Smooth muscle cell (in vitro differentiated cells): ENCODE measurements around the gene RBM10. TPM values are rescaled to one million over a fixed set of nuclear protein-coding genes. Genes with fewer than 3 reads are reported as not detected.
"Not testable (repeated sequence)": the region's sequence is repeated elsewhere in the genome, so short reads cannot be mapped to it uniquely, and the experiment has no call there.

Experiments
- DNase-seq: peaks from one replicate; lab custom pipeline; 2025; ENCODE audit not compliant: unreplicated experiment; lab: John Stamatoyannopoulos, UW
- H2AFZ ChIP-seq: fragments of 200-600 bp; sonication (generic); 2 replicates; pipeline ENCODE4 v1.6.0; 2016; ENCODE audit warnings: antibody characterized with exemption, low read depth, mild to moderate bottlenecking
- H3F3A ChIP-seq: fragments of 200-600 bp; sonication (generic); 2 replicates; pipeline ENCODE4 v1.6.0; 2017; ENCODE audit warnings: antibody characterized with exemption, low read depth
- H3K27ac ChIP-seq: fragments of 200-600 bp; sonication (generic); 2 replicates; pipeline ENCODE4 v1.5.1; 2016; ENCODE audit warnings: low read depth, mild to moderate bottlenecking
- H3K27me3 ChIP-seq: fragments of 200-600 bp; sonication (generic); 2 replicates; pipeline ENCODE4 v1.6.1; 2016; ENCODE audit warnings: low read depth, mild to moderate bottlenecking
- H3K36me3 ChIP-seq: fragments of 200-600 bp; sonication (generic); 2 replicates; pipeline ENCODE4 v1.5.1; 2016; ENCODE audit warnings: low read depth
- H3K4me1 ChIP-seq: fragments of 200-600 bp; sonication (generic); 2 replicates; pipeline ENCODE4 v1.5.1; 2016; ENCODE audit warnings: low read depth
- H3K4me2 ChIP-seq: fragments of 200-600 bp; sonication (generic); 2 replicates; pipeline ENCODE4 v1.6.0; 2016; ENCODE audit warnings: mild to moderate bottlenecking
- H3K4me3 ChIP-seq: fragments of 200-600 bp; sonication (generic); 2 replicates; pipeline ENCODE4 v1.5.1; 2016; ENCODE audit warnings: mild to moderate bottlenecking
- H3K79me2 ChIP-seq: fragments of 200-600 bp; sonication (generic); 2 replicates; pipeline ENCODE4 v1.6.0; 2016; ENCODE audit warnings: low read depth, mild to moderate bottlenecking
- H3K9ac ChIP-seq: fragments of 200-600 bp; sonication (generic); 2 replicates; pipeline ENCODE4 v1.6.0; 2016; ENCODE audit warnings: low read depth
- H3K9me3 ChIP-seq: fragments of 200-600 bp; sonication (generic); replicated peaks from 2 replicates; pipeline ENCODE4 v1.5.1; 2016; ENCODE audit warnings: low read depth
- H4K20me1 ChIP-seq: fragments of 200-600 bp; sonication (generic); 2 replicates; pipeline ENCODE4 v1.6.0; 2016; ENCODE audit warnings: low read depth
- CTCF ChIP-seq: fragments of 200-600 bp; sonication (generic); IDR thresholded peaks from 2 replicates; pipeline ENCODE4 v1.5.1; 2017; ENCODE audit warnings: borderline replicate concordance, mild to moderate bottlenecking, antibody characterized with exemption; ENCODE audit not compliant: insufficient read depth, poor library complexity, severe bottlenecking
- WGBS: methylation state at CpG from one replicate; pipeline ENCODE4 v1.1.7; 2016; ENCODE audit warnings: low lambda C conversion rate; 5-methylcytosine and 5-hydroxymethylcytosine counted together
- polyA plus RNA-seq: library from polyadenylated mRNA; unstranded; fragments of >200 nt; fragmentation: Nextera tagmentation; extraction: Ambion mirVana; gene quantifications from 2 replicates; pipeline ENCODE4 v1.2.1, GENCODE V29; 2016
- total RNA-seq: library from RNA; depleted of rRNA; stranded (reverse); fragments of >200 nt; gene quantifications from 2 replicates; pipeline ENCODE4 v1.2.3, GENCODE V29; 2014

RBM10 gene
- total and polyA plus RNA-seq, 2 experiments from 2014 or later, result 18.3 to 39.2 TPM

- Histone ChIP-seq H3K36me3 (no peaks in the 10 kb centered on the region), H3K27ac (no peak overlapping the region), H3K4me1 (no peaks in the 10 kb centered on the region), H3K79me2 (no peaks in the 10 kb centered on the region), H3K27me3 (no peaks in the 10 kb centered on the region), H3K9me3 (no peaks in the 10 kb centered on the region), H3K9ac (no peak overlapping the region), H2AFZ (no peak overlapping the region), H3K4me2 (no peak overlapping the region), H4K20me1 (no peaks in the 10 kb centered on the region), H3F3A (no peaks in the 10 kb centered on the region), H3K4me3 (no peak overlapping the region)
- 86% methylated on average over 4 of the region's 4 CpGs for WGBS
- DNase-seq, result no peak
- TF ChIP-seq CTCF, result no peak
These were observed 43.8 kb upstream of the RBM10 start for GRCh38 chrX:47101206-47101605.

GRCh38 chrX:47110936-47111615 is 33.9 kb upstream of the RBM10 start:
- H2AFZ ChIP-seq, H3K79me2 ChIP-seq, H3F3A ChIP-seq, H3K4me3 ChIP-seq, H3K36me3 ChIP-seq, H3K4me2 ChIP-seq, H3K27ac ChIP-seq, H3K9ac ChIP-seq, H3K4me1 ChIP-seq, H3K27me3 ChIP-seq, H4K20me1 ChIP-seq, H3K9me3 ChIP-seq, DNase-seq: not testable (repeated sequence)
- WGBS, result 95% methylated on average over 34 of the region's 40 CpGs

GRCh38 chrX:47112316-47112954 is 32.6 kb upstream of the RBM10 start:
- H4K20me1 ChIP-seq, result no peaks in the 10 kb centered on the region
- no peak for TF ChIP-seq CTCF
- 76% methylated on average over 9 of the region's 9 CpGs for WGBS

GRCh38 chrX:47116551-47117110 is 28.4 kb upstream of the RBM10 start:
- not testable (repeated sequence) for H4K20me1 ChIP-seq, H3K4me1 ChIP-seq, H2AFZ ChIP-seq

More at GRCh38 chrX:47112316-47112954, 32.6 kb upstream of the RBM10 start:
- no peaks in the 10 kb centered on the region for H3K27me3 ChIP-seq
- no peak overlapping the region for H2AFZ ChIP-seq
- no peak overlapping the region for H3K4me3 ChIP-seq
- DNase-seq, result no peak
- H3K9ac ChIP-seq, result no peak overlapping the region
- no peaks in the 10 kb centered on the region for H3K36me3 ChIP-seq
- no peak overlapping the region for H3K4me2 ChIP-seq
- no peaks in the 10 kb centered on the region for H3K4me1 ChIP-seq
- H3K27ac ChIP-seq, result no peak overlapping the region
- H3K79me2 ChIP-seq, result no peaks in the 10 kb centered on the region
- no peaks in the 10 kb centered on the region for H3F3A ChIP-seq
- H3K9me3 ChIP-seq, result no peaks in the 10 kb centered on the region

GRCh38 chrX:47124466-47124865 is 20.6 kb upstream of the RBM10 start:
- H3K9me3 ChIP-seq, H3K4me1 ChIP-seq, H3K36me3 ChIP-seq, DNase-seq, H3K27me3 ChIP-seq, H3K4me3 ChIP-seq, H3K79me2 ChIP-seq, H3K27ac ChIP-seq, H4K20me1 ChIP-seq, H3K4me2 ChIP-seq, H3F3A ChIP-seq, H2AFZ ChIP-seq, H3K9ac ChIP-seq: not testable (repeated sequence)
- 76% methylated on average over 3 of the region's 3 CpGs for WGBS

More at GRCh38 chrX:47116551-47117110, 28.4 kb upstream of the RBM10 start:
- H3K4me3 ChIP-seq, H3K27ac ChIP-seq, H3K79me2 ChIP-seq, H3K4me2 ChIP-seq, H3F3A ChIP-seq, DNase-seq, H3K36me3 ChIP-seq, H3K27me3 ChIP-seq, H3K9ac ChIP-seq, H3K9me3 ChIP-seq: not testable (repeated sequence)
- WGBS, result 85% methylated on average over 7 of the region's 7 CpGs
